B cell (primary cell): ENCODE results near the gene WFS1. TPM values are rescaled to one million over a fixed set of nuclear protein-coding genes. Genes with fewer than 3 reads are reported as not detected.

Experiments
- ATAC-seq: fragments of 200-7000 bp; cut with Tn5 transposase; one replicate; pipeline ENCODE4 v1.10.0; 2021; ENCODE audit warnings: low read depth, mild to moderate bottlenecking, moderate number of reproducible peaks, moderate library complexity
- CTCF ChIA-PET: fragments of 350-600 bp; sonication (Branson Sonifier 250); formaldehyde crosslinking; loops from one replicate; lab custom pipeline; 2021; ENCODE audit warnings: antibody characterized with exemption, inconsistent platforms; lab: Charles Lee
- POLR2A ChIA-PET: fragments of 350-600 bp; sonication (Branson Sonifier 250); formaldehyde crosslinking; loops from one replicate; lab custom pipeline; 2021; ENCODE audit warnings: antibody characterized with exemption; lab: Charles Lee
- DNase-seq: peaks from one replicate; pipeline ENCODE4 v3.0.0; 2013
- H2AFZ ChIP-seq: 2 replicates; pipeline ENCODE4 v1.6.1; 2012; ENCODE audit warnings: mild to moderate bottlenecking, low read depth, low read length; ENCODE audit not compliant: insufficient read depth, poor library complexity, severe bottlenecking
- H3K27ac ChIP-seq, 2 donors: 1 replicate in 1 of 2; 2 replicates in 1 of 2; pipeline ENCODE4 v1.5.1; 2012 to 2013; ENCODE audit warnings: low read length in 2 of 2, mild to moderate bottlenecking in 2 of 2, moderate library complexity in 1 of 2
- H3K27me3 ChIP-seq, 4 experiments: fragments of 200-600 bp in 1 of 4; sonication (generic) in 1 of 4; replicated peaks in 1 of 4; 1 replicate in 2 of 4; 2 replicates in 2 of 4; pipeline versions ENCODE4 v1.6.1 to v1.7.0; 2013 to 2016; ENCODE audit warnings: low read length in 3 of 4, mild to moderate bottlenecking in 2 of 4, mixed read lengths in 1 of 4, moderate library complexity in 1 of 4; ENCODE audit not compliant: insufficient read depth in 4 of 4, control insufficient read depth in 3 of 4; ENCODE audit errors: control extremely low read depth in 1 of 4
- H3K36me3 ChIP-seq, 2 experiments: replicated peaks in 1 of 2; 1 replicate in 1 of 2; 2 replicates in 1 of 2; pipeline versions ENCODE4 v1.6.1 to v1.7.1; 2013; ENCODE audit warnings: low read length in 1 of 2; ENCODE audit not compliant: insufficient read depth in 2 of 2, control insufficient read depth in 1 of 2; ENCODE audit errors: control extremely low read depth in 1 of 2, extremely low read depth in 1 of 2
- H3K4me1 ChIP-seq, 2 donors: fragments of 200-600 bp in 1 of 2; sonication (generic) in 1 of 2; 1 replicate in 1 of 2; 2 replicates in 1 of 2; pipeline versions ENCODE4 v1.5.1 to v1.6.1; 2013 to 2017; ENCODE audit warnings: low read length in 2 of 2; ENCODE audit not compliant: control insufficient read depth in 2 of 2, insufficient read depth in 2 of 2
- H3K4me2 ChIP-seq: replicated peaks from 2 replicates; pipeline ENCODE3; 2012; ENCODE audit warnings: mild to moderate bottlenecking, low read depth, low read length; ENCODE audit not compliant: poor library complexity, severe bottlenecking
- H3K4me3 ChIP-seq, 5 experiments: fragments of 200-600 bp in 1 of 5; sonication (generic) in 1 of 5; 1 replicate in 3 of 5; 2 replicates in 2 of 5; pipeline versions ENCODE4 v1.5.1 to v1.7.0; 2011 to 2016; ENCODE audit warnings: low read length in 4 of 5, mild to moderate bottlenecking in 4 of 5, low read depth in 2 of 5, control low read depth in 1 of 5, moderate library complexity in 1 of 5; ENCODE audit not compliant: insufficient read depth in 1 of 5; ENCODE audit errors: control extremely low read depth in 1 of 5, extremely low read depth in 1 of 5
- H3K79me2 ChIP-seq: fragments of 200-600 bp; sonication (generic); one replicate; pipeline ENCODE4 v1.6.0; 2016; ENCODE audit warnings: low read length; ENCODE audit not compliant: control insufficient read depth, insufficient read depth
- H3K9ac ChIP-seq: fragments of 200-600 bp; sonication (generic); 2 replicates; pipeline ENCODE4 v1.6.1; 2017; ENCODE audit warnings: mild to moderate bottlenecking, low read length, moderate library complexity
- H3K9me3 ChIP-seq, 3 donors: one replicate each; pipeline versions ENCODE4 v1.6.1 to v1.7.1; 2013; ENCODE audit warnings: low read length in 2 of 3; ENCODE audit not compliant: control insufficient read depth in 2 of 3, insufficient read depth in 1 of 3; ENCODE audit errors: control extremely low read depth in 1 of 3
- H4K20me1 ChIP-seq: 2 replicates; pipeline ENCODE4 v1.6.0; 2012; ENCODE audit warnings: mild to moderate bottlenecking, low read length; ENCODE audit not compliant: insufficient read depth, control insufficient read depth, poor library complexity, severe bottlenecking
- H3K27ac Mint-ChIP-seq: one replicate; pipeline ENCODE4 v1.8.0; 2021; ENCODE audit warnings: mixed read lengths
- H3K27me3 Mint-ChIP-seq: one replicate; pipeline ENCODE4 v1.8.0; 2021; ENCODE audit warnings: mixed read lengths
- H3K4me1 Mint-ChIP-seq: one replicate; pipeline ENCODE4 v1.8.0; 2021; ENCODE audit warnings: mixed read lengths
- H3K4me3 Mint-ChIP-seq: one replicate; pipeline ENCODE4 v1.8.0; 2021; ENCODE audit warnings: mixed read lengths
- H3K9me3 Mint-ChIP-seq: one replicate; pipeline ENCODE4 v1.8.0; 2022; ENCODE audit warnings: mixed read lengths; ENCODE audit not compliant: insufficient read depth
- CTCF ChIP-seq: fragments of 200-600 bp; IDR thresholded peaks from one replicate; pipeline ENCODE4 v1.8.0; 2022; ENCODE audit warnings: antibody characterized with exemption, mild to moderate bottlenecking
- EZH2 ChIP-seq: IDR thresholded peaks from 2 replicates; pipeline ENCODE4 v1.6.1; 2012; ENCODE audit warnings: borderline replicate concordance, low read depth, mild to moderate bottlenecking, moderate library complexity, low read length; ENCODE audit not compliant: insufficient read depth, poor library complexity, severe bottlenecking
- WGBS: methylation state at CpG from one replicate; pipeline ENCODE4 v1.1.5; 2013; ENCODE audit warnings: missing lambda C conversion rate; ENCODE audit not compliant: insufficient coverage; 5-methylcytosine and 5-hydroxymethylcytosine counted together
- intact Hi-C: fragments of 100-400 bp; cut with micrococcal nuclease; formaldehyde crosslinking; loops from one replicate; pipeline ENCODE4 v1.10.0; 2022
- polyA plus RNA-seq: library from polyadenylated mRNA; depleted of rRNA; stranded (reverse); fragments of >200 nt; gene quantifications from 2 replicates; pipeline ENCODE4 v1.2.3, GENCODE V29; 2012
- total RNA-seq, 2 donors: library from RNA; stranded (reverse); fragments of 120-200 nt in 1 of 2; gene quantifications; 1 replicate in 1 of 2; 2 replicates in 1 of 2; pipeline versions ENCODE4 v1.2.3 to v1.2.4, GENCODE V29; 2013 to 2022

The WFS1 gene
- total and polyA plus RNA-seq, 2 donors (not counting 1 experiment from before 2014, with no cell fraction given): 5.8 to 6.7 TPM

- POLR2A ChIA-PET: no interaction called here
- H3K9me3 Mint-ChIP-seq: no peaks in the 10 kb centered on the region
- Histone ChIP-seq H3K9ac (no peak overlapping the region), H3K79me2 (no peaks in the 10 kb centered on the region), H3K27me3 (no peaks in the 10 kb centered on the region), H3K4me3 (no peak overlapping the region), H3K4me1 (peaks cover 0 to 10% of the 10 kb centered on the region in 2 donors), H4K20me1 (no peaks in the 10 kb centered on the region), H2AFZ (no peak overlapping the region), H3K4me2 (no peak overlapping the region), H3K27ac (no peak overlapping the region), H3K9me3 (no peaks in the 10 kb centered on the region), H3K36me3 (no peaks in the 10 kb centered on the region)
- ATAC-seq (no peak), DNase-seq (no peak)
- no peaks in the 10 kb centered on the region for H3K27me3 Mint-ChIP-seq
- TF ChIP-seq CTCF: no peak
- TF ChIP-seq EZH2: no peak
- intact Hi-C loops: no loop called here
- H3K4me1 Mint-ChIP-seq: peaks cover 3% of the 10 kb centered on the region
- CTCF ChIA-PET: interaction anchor here (1.7 kb wide), 1 partner anchor 31 kb away, joined by 4 read pairs; no protein-coding TSS in a partner anchor
- no peak overlapping the region for H3K4me3 Mint-ChIP-seq
- 74% methylated on average over 18 of the region's 20 CpGs for WGBS
- H3K27ac Mint-ChIP-seq: no peak overlapping the region
Observed at GRCh38 chr4:6281436-6282313, 12.0 kb downstream of the WFS1 start.

- no peak overlapping the region for H3K9ac ChIP-seq
- no peak overlapping the region for H2AFZ ChIP-seq
- TF ChIP-seq CTCF (no peak), EZH2 (no peak)
- Mint-ChIP-seq H3K9me3 (no peaks in the 10 kb centered on the region), H3K4me3 (no peak overlapping the region), H3K27ac (no peak overlapping the region), H3K27me3 (no peaks in the 10 kb centered on the region), H3K4me1 (peaks cover 3% of the 10 kb centered on the region)
- H3K4me2 ChIP-seq: no peak overlapping the region
- POLR2A ChIA-PET: no interaction called here
- H3K36me3 ChIP-seq: no peaks in the 10 kb centered on the region
- DNase-seq: no peak
- H3K4me3 ChIP-seq: no peak overlapping the region
- no peak for ATAC-seq
- no peaks in the 10 kb centered on the region for H3K27me3 ChIP-seq
- H3K4me1 ChIP-seq: peaks cover 0 to 10% of the 10 kb centered on the region in 2 donors
- WGBS: no CpG with 5 or more reads among the region's 6 CpGs
- intact Hi-C loops: no loop called here
- H4K20me1 ChIP-seq: no peaks in the 10 kb centered on the region
- H3K79me2 ChIP-seq: no peaks in the 10 kb centered on the region
- H3K9me3 ChIP-seq: no peaks in the 10 kb centered on the region
- CTCF ChIA-PET: interaction anchor here (1.7 kb wide), 1 partner anchor 32 kb away, joined by 4 read pairs; no protein-coding TSS in a partner anchor
- H3K27ac ChIP-seq: no peak overlapping the region
Observed at GRCh38 chr4:6282314-6282771, 12.7 kb downstream of the WFS1 start.
